Activated CD8-positive, alpha-beta T cell treated with anti-CD3 and anti-CD28 coated beads for 36 hours (primary cell): ENCODE measurements around the gene TRAF1. TPM values are rescaled to one million over a fixed set of nuclear protein-coding genes. Genes with fewer than 3 reads are reported as not detected.
A peak's percentile ranks its signal among the peaks of the same experiment; 100 is the strongest.

ENCODE experiments used
- ATAC-seq: fragments of 200-7000 bp; cut with Tn5 transposase; one replicate; pipeline ENCODE4 v1.10.0; 2021; ENCODE audit warnings: mild to moderate bottlenecking, moderate library complexity
- CTCF ChIA-PET: fragments of 350-600 bp; sonication (Branson Sonifier 250); formaldehyde crosslinking; loops from one replicate; lab custom pipeline; 2021; ENCODE audit warnings: antibody characterized with exemption; lab: Charles Lee
- POLR2A ChIA-PET: fragments of 350-600 bp; sonication (Branson Sonifier 250); formaldehyde crosslinking; loops from one replicate; lab custom pipeline; 2021; ENCODE audit warnings: antibody characterized with exemption; lab: Charles Lee
- DNase-seq: peaks from one replicate; pipeline ENCODE4 v3.0.0-alpha.2; 2020
- H3K27ac Mint-ChIP-seq: one replicate; pipeline ENCODE4 v1.8.0; 2021; ENCODE audit warnings: mild to moderate bottlenecking, mixed read lengths
- H3K27me3 Mint-ChIP-seq: one replicate; pipeline ENCODE4 v1.8.0; 2021; ENCODE audit warnings: mixed read lengths
- H3K36me3 Mint-ChIP-seq: one replicate; pipeline ENCODE4 v1.8.0; 2021; ENCODE audit warnings: low read depth, mixed read lengths
- H3K4me1 Mint-ChIP-seq: one replicate; pipeline ENCODE4 v1.8.0; 2021; ENCODE audit warnings: low read depth, mixed read lengths
- H3K4me3 Mint-ChIP-seq: one replicate; pipeline ENCODE4 v1.8.0; 2021; ENCODE audit warnings: mild to moderate bottlenecking, moderate library complexity, mixed read lengths
- H3K9me3 Mint-ChIP-seq: one replicate; pipeline ENCODE4 v1.8.0; 2021; ENCODE audit warnings: mixed read lengths
- intact Hi-C: fragments of 100-400 bp; cut with micrococcal nuclease; formaldehyde crosslinking; loops from one replicate; pipeline ENCODE4 v1.10.0; 2022
- total RNA-seq, 2 experiments: library from RNA; stranded (reverse); gene quantifications; one replicate each; pipeline ENCODE4 v1.2.3, GENCODE V29; 2021
- TF ChIP-seq, protein P1 (sequence below): fragments of 200-600 bp; IDR thresholded peaks from one replicate; pipeline ENCODE4 v1.8.0; 2022; ENCODE audit warnings: antibody characterized with exemption, mild to moderate bottlenecking

The TRAF1 gene
- total RNA-seq, 2 experiments from 2014 or later: 147 to 150 TPM

DNA sequence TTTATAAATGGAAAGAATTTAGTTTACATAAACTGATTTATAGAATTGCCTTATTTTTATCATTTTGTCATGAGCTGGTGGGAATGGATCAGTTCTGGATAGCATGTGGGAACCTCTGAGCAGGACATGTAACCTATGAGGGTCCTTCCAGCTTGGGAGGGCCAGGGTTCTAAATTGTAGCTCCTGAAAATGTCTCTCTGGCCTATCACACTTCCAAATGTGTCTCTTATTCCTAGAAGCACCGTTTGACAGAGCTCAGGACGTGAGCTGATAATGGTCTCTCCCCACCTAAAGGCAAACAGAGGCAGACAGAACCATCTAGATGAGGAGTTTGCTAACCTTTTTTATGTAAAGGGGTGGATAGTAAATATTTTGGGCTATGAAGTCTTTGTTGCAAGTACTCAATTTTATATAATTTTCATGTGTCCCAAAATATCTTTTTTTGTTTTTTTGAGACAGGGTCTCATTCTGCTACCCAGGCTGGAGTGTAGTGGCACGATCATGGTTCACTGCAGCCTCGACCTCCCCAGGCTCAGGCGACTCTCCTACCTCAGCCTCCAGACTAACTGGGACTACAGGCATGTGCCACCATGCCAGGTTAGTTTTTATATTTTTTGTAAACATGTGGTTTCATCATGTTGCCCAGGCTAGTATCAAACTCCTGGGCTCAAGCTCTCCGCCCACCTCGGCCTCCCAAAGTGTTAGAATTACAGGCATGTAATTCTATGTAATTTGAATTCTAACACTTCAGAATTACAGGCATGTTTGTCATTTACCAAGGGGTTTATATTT lies 4.0 kb downstream of the TRAF1 start:
- Mint-ChIP-seq H3K4me3 (peak overlapping the region; percentile 88), H3K36me3 (peaks cover 89% of the 10 kb centered on the region), H3K9me3 (no peaks in the 10 kb centered on the region), H3K27me3 (no peaks in the 10 kb centered on the region), H3K27ac (peak overlapping the region; percentile 94), H3K4me1 (peaks cover 43% of the 10 kb centered on the region)
- ChIA-PET CTCF (interaction anchor here (1.2 to 7.3 kb wide), 6 partner anchors 11 to 50 kb away, joined by 3 to 59 read pairs (median 4); no protein-coding TSS in a partner anchor), POLR2A (interaction anchor here (0.9 to 67.1 kb wide), 7 partner anchors 10 to 266 kb away, joined by 3 to 2439 read pairs (median 4); partner anchors contain the start of genes PHF19, PSMD5 and TRAF1)
- TF ChIP-seq, protein P1, sequence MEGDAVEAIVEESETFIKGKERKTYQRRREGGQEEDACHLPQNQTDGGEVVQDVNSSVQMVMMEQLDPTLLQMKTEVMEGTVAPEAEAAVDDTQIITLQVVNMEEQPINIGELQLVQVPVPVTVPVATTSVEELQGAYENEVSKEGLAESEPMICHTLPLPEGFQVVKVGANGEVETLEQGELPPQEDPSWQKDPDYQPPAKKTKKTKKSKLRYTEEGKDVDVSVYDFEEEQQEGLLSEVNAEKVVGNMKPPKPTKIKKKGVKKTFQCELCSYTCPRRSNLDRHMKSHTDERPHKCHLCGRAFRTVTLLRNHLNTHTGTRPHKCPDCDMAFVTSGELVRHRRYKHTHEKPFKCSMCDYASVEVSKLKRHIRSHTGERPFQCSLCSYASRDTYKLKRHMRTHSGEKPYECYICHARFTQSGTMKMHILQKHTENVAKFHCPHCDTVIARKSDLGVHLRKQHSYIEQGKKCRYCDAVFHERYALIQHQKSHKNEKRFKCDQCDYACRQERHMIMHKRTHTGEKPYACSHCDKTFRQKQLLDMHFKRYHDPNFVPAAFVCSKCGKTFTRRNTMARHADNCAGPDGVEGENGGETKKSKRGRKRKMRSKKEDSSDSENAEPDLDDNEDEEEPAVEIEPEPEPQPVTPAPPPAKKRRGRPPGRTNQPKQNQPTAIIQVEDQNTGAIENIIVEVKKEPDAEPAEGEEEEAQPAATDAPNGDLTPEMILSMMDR: no peak
- ATAC-seq: no peak
- DNase-seq: no peak
- intact Hi-C loops: no loop called here

DNA sequence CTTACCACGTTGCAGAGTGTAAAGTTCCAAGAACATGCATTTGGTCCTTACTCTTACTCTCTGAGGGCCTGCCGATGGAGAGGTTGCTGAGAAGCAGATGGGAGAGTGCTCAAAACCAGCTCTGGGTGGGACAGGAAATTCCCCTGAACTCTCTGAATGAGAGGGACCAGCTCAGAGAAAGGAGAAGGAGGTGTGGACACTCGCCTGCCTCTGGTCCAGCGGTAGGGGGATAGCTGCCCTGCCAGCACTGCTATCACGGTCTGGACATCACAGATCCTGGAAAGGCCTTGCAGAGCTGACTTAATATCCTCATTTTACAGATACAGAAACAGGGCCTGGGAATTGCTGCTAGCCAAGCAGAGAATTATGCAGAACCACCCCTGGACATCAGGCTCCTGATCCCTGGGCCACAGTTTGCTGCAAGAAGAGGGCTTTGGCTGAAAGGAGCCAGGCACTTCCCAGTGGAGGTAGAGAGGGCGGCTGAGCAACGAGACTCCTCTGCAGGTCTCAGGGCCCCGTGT lies 4.9 kb downstream of the TRAF1 start:
- ATAC-seq: no peak
- H3K27me3 Mint-ChIP-seq: no peaks in the 10 kb centered on the region
- peaks cover 43% of the 10 kb centered on the region for H3K4me1 Mint-ChIP-seq
- no peak for DNase-seq
- TF ChIP-seq, protein P1: no peak
- H3K9me3 Mint-ChIP-seq: no peaks in the 10 kb centered on the region
- POLR2A ChIA-PET: interaction anchor here (1.4 to 67.1 kb wide), 5 partner anchors 10 to 154 kb away, joined by 3 to 2439 read pairs (median 49); partner anchors contain the start of genes PHF19, PSMD5 and TRAF1
- H3K36me3 Mint-ChIP-seq: peaks cover 96% of the 10 kb centered on the region
- intact Hi-C loops: no loop called here
- peak overlapping the region; percentile 94 for H3K27ac Mint-ChIP-seq
- H3K4me3 Mint-ChIP-seq: peak overlapping the region; percentile 88
- CTCF ChIA-PET: interaction anchor here (2.2 to 7.3 kb wide), 3 partner anchors 12 to 49 kb away, joined by 5 to 59 read pairs (median 13); no protein-coding TSS in a partner anchor

DNA sequence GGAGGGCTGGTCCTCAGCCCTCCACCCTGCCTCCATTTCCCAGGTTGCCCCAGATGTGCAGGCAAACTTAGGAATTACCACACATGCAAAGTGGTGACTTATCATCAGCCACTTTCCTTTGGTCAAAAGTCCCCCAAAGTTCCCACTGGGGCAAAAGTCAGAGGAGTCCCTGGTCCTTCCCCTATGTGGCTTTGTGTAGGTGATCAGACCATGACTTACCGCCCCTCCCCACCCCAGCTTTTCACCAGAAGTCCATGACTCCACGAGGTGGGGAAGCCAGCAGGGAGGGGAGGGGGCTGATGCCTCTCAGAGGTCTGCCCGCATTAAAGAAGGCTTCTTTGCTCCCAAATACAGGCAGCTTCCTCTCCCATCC lies 5.8 kb downstream of the TRAF1 start:
- ChIA-PET CTCF (interaction anchor here (1.0 to 7.3 kb wide), 4 partner anchors 11 to 52 kb away, joined by 3 to 59 read pairs (median 4); no protein-coding TSS in a partner anchor), POLR2A (interaction anchor here (60.2 to 67.1 kb wide), 2 partner anchors 9 to 26 kb away, joined by 2439 read pairs; partner anchors contain the start of genes PHF19 and TRAF1)
- intact Hi-C loops: no loop called here
- peaks cover 49% of the 10 kb centered on the region for H3K4me1 Mint-ChIP-seq
- H3K9me3 Mint-ChIP-seq: no peaks in the 10 kb centered on the region
- peak overlapping the region; percentile 88 for H3K4me3 Mint-ChIP-seq
- peaks cover 98% of the 10 kb centered on the region for H3K36me3 Mint-ChIP-seq
- TF ChIP-seq, protein P1: no peak
- peak overlapping the region; percentile 94 for H3K27ac Mint-ChIP-seq
- ATAC-seq (no peak), DNase-seq (no peak)
- no peaks in the 10 kb centered on the region for H3K27me3 Mint-ChIP-seq

DNA sequence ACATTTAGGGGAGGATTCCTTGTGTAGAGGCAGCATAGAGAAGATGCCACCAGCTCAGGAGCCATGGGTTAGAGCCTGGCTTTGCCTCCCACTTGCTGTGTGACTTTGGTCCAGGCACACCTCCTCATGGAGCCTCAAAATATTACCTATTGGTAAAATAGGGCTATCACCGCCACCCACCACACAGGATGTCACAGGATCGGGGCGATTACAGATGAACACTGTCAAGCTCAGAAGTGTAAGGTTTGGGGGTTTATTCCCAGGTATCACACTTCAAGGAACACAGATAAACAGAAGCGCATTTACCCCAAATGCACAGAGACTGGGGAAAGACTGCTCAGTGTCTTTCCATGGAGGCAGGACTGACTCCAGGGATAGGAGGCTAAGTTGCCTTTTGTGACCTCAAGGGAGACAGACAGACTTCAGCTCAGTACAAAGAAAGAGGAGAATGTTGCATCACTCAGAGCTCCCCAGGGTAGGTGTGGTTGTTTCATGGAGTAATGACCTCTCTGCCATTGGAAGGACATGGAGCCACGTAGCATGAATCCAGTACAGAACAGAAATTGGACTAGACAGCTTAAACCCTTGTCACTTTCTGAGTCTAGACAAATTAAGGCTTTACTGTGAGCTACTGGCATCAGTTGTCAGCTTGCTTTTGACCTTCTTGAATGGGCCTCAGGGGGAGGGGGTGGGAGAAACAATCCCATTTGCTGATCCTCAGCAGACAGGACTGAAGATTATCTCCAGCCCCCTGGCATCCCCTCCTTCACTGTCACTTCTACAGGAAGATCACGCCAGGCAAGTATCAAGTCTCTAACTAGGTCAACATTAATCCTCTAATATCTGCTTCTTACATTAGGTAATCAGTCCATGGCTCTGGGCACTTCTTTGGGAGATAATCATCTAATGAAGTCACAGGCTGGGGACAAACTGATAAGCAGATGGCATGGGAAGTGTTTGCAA lies 6.5 kb downstream of the TRAF1 start:
- peak overlapping the region; percentile 94 for H3K27ac Mint-ChIP-seq
- H3K9me3 Mint-ChIP-seq: no peaks in the 10 kb centered on the region
- no peaks in the 10 kb centered on the region for H3K27me3 Mint-ChIP-seq
- peaks cover 94% of the 10 kb centered on the region for H3K36me3 Mint-ChIP-seq
- ChIA-PET POLR2A (interaction anchor here (1.1 to 67.1 kb wide), 3 partner anchors 8 to 73 kb away, joined by 4 to 2439 read pairs (median 2439); partner anchors contain the start of genes PHF19 and TRAF1), CTCF (interaction anchor here (0.8 to 7.3 kb wide), 7 partner anchors 11 to 152 kb away, joined by 3 to 59 read pairs (median 3); no protein-coding TSS in a partner anchor)
- peaks cover 52% of the 10 kb centered on the region for H3K4me1 Mint-ChIP-seq
- peak overlapping the region; percentile 88 for H3K4me3 Mint-ChIP-seq
- ATAC-seq (no peak), DNase-seq (no peak)
- intact Hi-C loops: no loop called here
- TF ChIP-seq, protein P1: no peak
